GM21381 (cell line): ENCODE data around the gene SLC39A10.
A peak's percentile ranks its signal among the peaks of the same experiment; 100 is the strongest.

Experiments used
- ATAC-seq: cut with Tn5 transposase; IDR thresholded peaks from one replicate; pipeline ENCODE4 v1.9.1; 2021; ENCODE audit warnings: mild to moderate bottlenecking, moderate library complexity; ENCODE audit not compliant: unreplicated experiment

Gene SLC39A10

GRCh38 chr2:195711478-195711877 lies 54.5 kb downstream of the SLC39A10 start:
- ATAC-seq: peak; percentile 68

GRCh38 chr2:195716466-195716865 lies 59.4 kb downstream of the SLC39A10 start:
- no peak for ATAC-seq

- ATAC-seq: no peak
Measured at GRCh38 chr2:195721042-195721441, 64.0 kb downstream of the SLC39A10 start.

- no peak for ATAC-seq
Measured at GRCh38 chr2:195722075-195722474, 65.0 kb downstream of the SLC39A10 start.

GRCh38 chr2:195727106-195727505 lies 70.1 kb downstream of the SLC39A10 start:
- ATAC-seq: no peak

- no peak for ATAC-seq
Measured at GRCh38 chr2:195730912-195731311, 73.9 kb downstream of the SLC39A10 start.

- ATAC-seq: no peak
Measured at GRCh38 chr2:195732574-195732973, 75.5 kb downstream of the SLC39A10 start.

- no peak for ATAC-seq
Measured at GRCh38 chr2:195733831-195734230, 76.8 kb downstream of the SLC39A10 start.

- no peak for ATAC-seq
Measured at GRCh38 chr2:195734395-195734794, 77.4 kb downstream of the SLC39A10 start.

- no peak for ATAC-seq
Measured at GRCh38 chr2:195734931-195735330, 77.9 kb downstream of the SLC39A10 start.

- ATAC-seq: no peak
Measured at GRCh38 chr2:195735347-195735746, 78.3 kb downstream of the SLC39A10 start.

GRCh38 chr2:195737511-195738325 lies 80.7 kb downstream of the SLC39A10 start:
- ATAC-seq: no peak

- no peak for ATAC-seq
Measured at GRCh38 chr2:195741191-195741590, 84.2 kb downstream of the SLC39A10 start.

GRCh38 chr2:195756218-195756942 lies 99.4 kb downstream of the SLC39A10 start:
- ATAC-seq: no peak

- no peak for ATAC-seq
Measured at GRCh38 chr2:195758846-195759245, 101.8 kb downstream of the SLC39A10 start.

GRCh38 chr2:195759877-195760276 lies 102.9 kb downstream of the SLC39A10 start:
- ATAC-seq: no peak

GRCh38 chr2:195763866-195764265 lies 106.8 kb downstream of the SLC39A10 start:
- ATAC-seq: no peak

- ATAC-seq: no peak
Measured at GRCh38 chr2:195766691-195767090, 109.7 kb downstream of the SLC39A10 start.

- no peak for ATAC-seq
Measured at GRCh38 chr2:195768431-195768830, 111.4 kb downstream of the SLC39A10 start.

GRCh38 chr2:195769975-195770374 lies 112.9 kb downstream of the SLC39A10 start:
- ATAC-seq: no peak

GRCh38 chr2:195779491-195779890 lies 122.5 kb downstream of the SLC39A10 start:
- no peak for ATAC-seq

- ATAC-seq: no peak
Measured at GRCh38 chr2:195782156-195782555, 125.1 kb downstream of the SLC39A10 start.
